RWPE2 (cell line): Measurements from ENCODE around the gene TCFL5.
A peak's percentile ranks its signal among the peaks of the same experiment; 100 is the strongest.

Experiments used
- ATAC-seq: fragments of 200-7000 bp; cut with Tn5 transposase; 3 replicates; pipeline ENCODE4 v1.9.1; 2021; ENCODE audit warnings: low read depth
- DNase-seq: peaks from one replicate; pipeline ENCODE4 v3.0.0-alpha.2; 2020; ENCODE audit warnings: low spot score
- H3K27ac ChIP-seq: fragments of 450-650 bp; 2 replicates; pipeline ENCODE4 v1.5.1; 2017; ENCODE audit warnings: mild to moderate bottlenecking; ENCODE audit not compliant: poor library complexity, severe bottlenecking
- H3K27me3 ChIP-seq: fragments of 250-450 bp; sonication (Bioruptor Pico); 2 replicates; pipeline ENCODE4 v1.5.1; 2021; ENCODE audit warnings: mild to moderate bottlenecking, moderate library complexity; ENCODE audit not compliant: insufficient read depth, poor library complexity, severe bottlenecking
- H3K36me3 ChIP-seq: fragments of 250-450 bp; sonication (Bioruptor Pico); 2 replicates; pipeline ENCODE4 v1.5.1; 2020; ENCODE audit warnings: low read depth, mild to moderate bottlenecking, moderate library complexity
- H3K4me1 ChIP-seq: fragments of 250-450 bp; sonication (Bioruptor Pico); 2 replicates; pipeline ENCODE4 v1.5.1; 2021; ENCODE audit warnings: mild to moderate bottlenecking, moderate library complexity; ENCODE audit not compliant: insufficient read depth, poor library complexity, severe bottlenecking
- H3K4me3 ChIP-seq: fragments of 250-450 bp; sonication (Bioruptor Pico); 2 replicates; pipeline ENCODE4 v1.5.1; 2021; ENCODE audit warnings: mild to moderate bottlenecking, moderate library complexity; ENCODE audit not compliant: severe bottlenecking
- H3K9me3 ChIP-seq: fragments of 250-450 bp; sonication (Bioruptor Pico); 2 replicates; pipeline ENCODE4 v1.5.1; 2021; ENCODE audit warnings: mild to moderate bottlenecking, moderate library complexity; ENCODE audit not compliant: severe bottlenecking
- TF ChIP-seq, protein P1 (sequence below): fragments of 450-650 bp; IDR thresholded peaks from one replicate; pipeline ENCODE4 v1.5.1; 2017; ENCODE audit warnings: mild to moderate bottlenecking, moderate library complexity; ENCODE audit not compliant: poor library complexity, severe bottlenecking

The TCFL5 gene

GRCh38 chr20:62878244-62879038, 16.8 kb upstream of the TCFL5 start:
- Histone ChIP-seq H3K27me3 (no peaks in the 10 kb centered on the region), H3K4me3 (no peak overlapping the region), H3K4me1 (peaks cover 12% of the 10 kb centered on the region), H3K36me3 (0 out of 2 replicates have a peak, but pooled peaks cover 4% of the 10 kb centered on the region), H3K27ac (no peak overlapping the region), H3K9me3 (no peaks in the 10 kb centered on the region)
- TF ChIP-seq, protein P1, sequence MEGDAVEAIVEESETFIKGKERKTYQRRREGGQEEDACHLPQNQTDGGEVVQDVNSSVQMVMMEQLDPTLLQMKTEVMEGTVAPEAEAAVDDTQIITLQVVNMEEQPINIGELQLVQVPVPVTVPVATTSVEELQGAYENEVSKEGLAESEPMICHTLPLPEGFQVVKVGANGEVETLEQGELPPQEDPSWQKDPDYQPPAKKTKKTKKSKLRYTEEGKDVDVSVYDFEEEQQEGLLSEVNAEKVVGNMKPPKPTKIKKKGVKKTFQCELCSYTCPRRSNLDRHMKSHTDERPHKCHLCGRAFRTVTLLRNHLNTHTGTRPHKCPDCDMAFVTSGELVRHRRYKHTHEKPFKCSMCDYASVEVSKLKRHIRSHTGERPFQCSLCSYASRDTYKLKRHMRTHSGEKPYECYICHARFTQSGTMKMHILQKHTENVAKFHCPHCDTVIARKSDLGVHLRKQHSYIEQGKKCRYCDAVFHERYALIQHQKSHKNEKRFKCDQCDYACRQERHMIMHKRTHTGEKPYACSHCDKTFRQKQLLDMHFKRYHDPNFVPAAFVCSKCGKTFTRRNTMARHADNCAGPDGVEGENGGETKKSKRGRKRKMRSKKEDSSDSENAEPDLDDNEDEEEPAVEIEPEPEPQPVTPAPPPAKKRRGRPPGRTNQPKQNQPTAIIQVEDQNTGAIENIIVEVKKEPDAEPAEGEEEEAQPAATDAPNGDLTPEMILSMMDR: no peak
- ATAC-seq: no peak
- DNase-seq: no peak

- H3K27ac ChIP-seq: no peak overlapping the region
- no peaks in the 10 kb centered on the region for H3K9me3 ChIP-seq
- 0 out of 2 replicates have a peak, but pooled peaks cover 4% of the 10 kb centered on the region for H3K36me3 ChIP-seq
- peak; percentile 87 for DNase-seq
- no peak for ATAC-seq
- peaks cover 12% of the 10 kb centered on the region for H3K4me1 ChIP-seq
- TF ChIP-seq, protein P1: no peak
- H3K4me3 ChIP-seq: no peak overlapping the region
- no peaks in the 10 kb centered on the region for H3K27me3 ChIP-seq
Observed at GRCh38 chr20:62876902-62877816, 15.5 kb upstream of the TCFL5 start.

DNA sequence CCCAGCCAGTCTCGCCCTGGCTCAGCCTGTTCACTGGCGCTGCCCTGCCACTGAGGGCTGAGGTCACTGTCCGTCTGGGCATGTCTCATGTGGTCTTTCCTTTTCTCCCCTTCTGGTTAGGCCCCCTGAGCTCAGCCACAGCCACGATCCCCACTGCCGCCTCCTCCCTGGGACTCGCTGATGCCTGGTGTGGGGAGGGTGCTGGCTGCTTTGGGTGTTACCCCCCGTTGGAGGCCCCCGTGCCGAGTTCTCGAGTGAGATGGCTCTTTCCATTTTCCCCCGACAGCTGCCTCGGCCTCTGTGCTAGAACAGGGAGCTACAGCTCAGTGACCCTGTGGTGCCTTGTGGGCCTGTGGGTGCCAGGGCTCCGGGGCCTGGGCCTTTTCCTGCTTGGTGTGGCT, 14.9 kb upstream of the TCFL5 start:
- no peaks in the 10 kb centered on the region for H3K9me3 ChIP-seq
- peak; percentile 8; the same call in 2 of the 3 replicates for ATAC-seq

DNA sequence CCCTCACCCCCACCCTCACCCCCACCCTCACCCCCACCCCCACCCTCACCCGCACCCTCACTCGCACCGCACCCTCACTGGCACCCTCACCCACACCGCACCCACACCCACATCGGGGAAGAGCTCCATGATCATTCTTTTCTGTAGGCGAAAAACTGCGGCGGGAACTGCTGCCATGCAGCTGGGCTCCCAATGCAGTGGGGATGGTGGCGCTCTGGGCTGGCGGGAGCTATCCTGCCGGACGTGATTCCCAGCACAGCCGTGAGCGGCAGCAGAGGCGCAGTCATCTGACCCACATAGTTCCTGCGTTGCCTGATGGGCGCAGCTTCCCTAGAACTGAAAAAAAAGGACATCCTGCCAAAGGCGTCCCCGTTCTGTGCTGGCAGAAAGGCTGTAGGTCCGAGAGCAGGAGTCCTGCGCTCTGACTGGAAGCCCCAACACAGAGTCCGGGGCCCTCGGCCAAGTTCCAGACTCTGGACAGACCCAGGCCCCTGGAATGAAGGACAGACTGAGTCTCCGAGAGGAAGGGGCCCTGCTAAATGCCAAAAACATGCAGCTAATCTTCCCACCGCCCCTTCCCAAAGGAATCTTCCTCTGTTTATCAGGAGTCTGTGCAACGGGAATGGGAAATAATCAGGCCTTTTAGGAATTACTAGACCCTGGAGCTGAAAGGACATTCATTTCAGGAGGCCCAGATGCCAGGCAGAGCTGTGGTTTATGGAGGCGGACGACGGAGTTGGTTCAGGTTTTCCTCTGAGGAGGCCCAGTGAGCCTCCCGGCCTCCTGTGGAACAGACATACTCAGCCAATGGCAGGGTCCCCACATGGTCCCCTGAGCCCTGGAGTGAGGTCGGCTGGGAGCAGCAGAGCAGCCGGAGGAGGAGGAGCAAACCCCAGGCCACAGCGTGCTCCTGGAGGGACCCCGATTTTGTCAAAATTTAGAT, 14.1 kb upstream of the TCFL5 start:
- DNase-seq (peak; percentile 95), ATAC-seq (peak; percentile 92)
- Histone ChIP-seq H3K27me3 (no peaks in the 10 kb centered on the region), H3K36me3 (0 out of 2 replicates have a peak, but pooled peaks cover 4% of the 10 kb centered on the region), H3K4me1 (peaks cover 12% of the 10 kb centered on the region), H3K9me3 (no peaks in the 10 kb centered on the region), H3K4me3 (no peak overlapping the region), H3K27ac (peak overlapping the region; percentile 19)
- TF ChIP-seq, protein P1: peak; percentile 72

More for the DNA sequence above, 14.9 kb upstream of the TCFL5 start:
- TF ChIP-seq, protein P1: no peak
- H3K27ac ChIP-seq: no peak overlapping the region
- H3K27me3 ChIP-seq: no peaks in the 10 kb centered on the region
- H3K36me3 ChIP-seq: 0 out of 2 replicates have a peak, but pooled peaks cover 4% of the 10 kb centered on the region
- H3K4me1 ChIP-seq: peaks cover 12% of the 10 kb centered on the region
- H3K4me3 ChIP-seq: no peak overlapping the region
- DNase-seq: no peak
